HEK293 (cell line): ENCODE measurements around the gene DOCK1.

Source experiments
- CTCF ChIA-PET: fragments of 350-600 bp; formaldehyde crosslinking; extraction: SDS; loops from one replicate; lab custom pipeline; 2021; ENCODE audit warnings: antibody characterized with exemption; lab: Yijun Ruan, JAX
- POLR2A ChIA-PET: fragments of 300-600 bp; formaldehyde crosslinking; extraction: SDS; loops from one replicate; lab custom pipeline; 2020; ENCODE audit warnings: antibody characterized with exemption, inconsistent platforms; lab: Yijun Ruan, JAX
- H3K27ac ChIP-seq: fragments of 200-500 bp; sonication (Bioruptor generic); 2 replicates; pipeline ENCODE4 v1.5.1; 2014; ENCODE audit warnings: low read depth, low read length, control low read depth, inconsistent platforms; ENCODE audit errors: extremely low read depth
- H3K36me3 ChIP-seq, 2 experiments: fragments of 200-500 bp in 1 of 2; sonication (Bioruptor generic) in 1 of 2; 1 replicate in 1 of 2; 2 replicates in 1 of 2; pipeline ENCODE4 v1.5.1; 2014 to 2017; ENCODE audit warnings: inconsistent platforms in 2 of 2, low read length in 2 of 2; ENCODE audit not compliant: control insufficient read depth in 2 of 2, insufficient read depth in 1 of 2
- H3K4me1 ChIP-seq: fragments of 200-500 bp; sonication (Bioruptor generic); 2 replicates; pipeline ENCODE4 v1.5.1; 2014; ENCODE audit warnings: mild to moderate bottlenecking, low read length, inconsistent platforms; ENCODE audit not compliant: control insufficient read depth, insufficient read depth
- H3K4me3 ChIP-seq: 2 replicates; pipeline ENCODE4 v1.5.1; 2011; ENCODE audit warnings: low read depth, mild to moderate bottlenecking, control low read depth, low read length, moderate library complexity
- H3K9me3 ChIP-seq: fragments of 200-500 bp; sonication (Bioruptor generic); 2 replicates; pipeline ENCODE4 v1.5.1; 2014; ENCODE audit warnings: low read depth, low read length, inconsistent platforms; ENCODE audit not compliant: control insufficient read depth, insufficient read depth
- GFI1B ChIP-seq: fragments of 450-650 bp; formaldehyde crosslinking; IDR thresholded peaks from 2 replicates; pipeline ENCODE4 v1.5.1; 2016; ENCODE audit warnings: missing biosample characterization, missing genetic modification characterization
- GLIS2 ChIP-seq: fragments of 450-650 bp; formaldehyde crosslinking; IDR thresholded peaks from 2 replicates; pipeline ENCODE4 v1.5.1; 2016; ENCODE audit warnings: missing biosample characterization, missing genetic modification characterization
- KLF10 ChIP-seq: fragments of 450-650 bp; IDR thresholded peaks from 2 replicates; pipeline ENCODE4 v1.5.1; 2018; ENCODE audit warnings: missing biosample characterization, mild to moderate bottlenecking, missing genetic modification characterization
- YY2 ChIP-seq: fragments of 450-650 bp; formaldehyde crosslinking; IDR thresholded peaks from 2 replicates; pipeline ENCODE4 v1.5.1; 2016; ENCODE audit warnings: missing biosample characterization, missing genetic modification characterization
- ZNF138 ChIP-seq: fragments of 450-650 bp; formaldehyde crosslinking; IDR thresholded peaks from 2 replicates; pipeline ENCODE4 v1.5.1; 2016; ENCODE audit warnings: missing biosample characterization, missing genetic modification characterization, borderline replicate concordance
- ZNF157 ChIP-seq: fragments of 450-650 bp; formaldehyde crosslinking; IDR thresholded peaks from 2 replicates; pipeline ENCODE4 v1.5.1; 2016; ENCODE audit warnings: missing biosample characterization, missing genetic modification characterization
- ZNF16 ChIP-seq: fragments of 450-650 bp; formaldehyde crosslinking; IDR thresholded peaks from 2 replicates; pipeline ENCODE4 v1.5.1; 2016; ENCODE audit warnings: low read depth, missing biosample characterization, missing genetic modification characterization
- ZNF174 ChIP-seq: fragments of 450-650 bp; formaldehyde crosslinking; IDR thresholded peaks from 2 replicates; pipeline ENCODE4 v1.5.0; 2017; ENCODE audit warnings: missing biosample characterization, mild to moderate bottlenecking, missing genetic modification characterization
- ZNF211 ChIP-seq: fragments of 450-650 bp; formaldehyde crosslinking; IDR thresholded peaks from 2 replicates; pipeline ENCODE4 v1.5.1; 2016; ENCODE audit warnings: low read depth, missing biosample characterization, missing genetic modification characterization
- ZNF248 ChIP-seq: fragments of 450-650 bp; formaldehyde crosslinking; IDR thresholded peaks from 2 replicates; pipeline ENCODE4 v1.5.1; 2017; ENCODE audit warnings: missing biosample characterization, missing genetic modification characterization
- ZNF266 ChIP-seq: fragments of 450-650 bp; formaldehyde crosslinking; IDR thresholded peaks from 2 replicates; pipeline ENCODE4 v1.5.1; 2016; ENCODE audit warnings: missing biosample characterization, missing genetic modification characterization, low read depth
- ZNF558 ChIP-seq: fragments of 450-650 bp; formaldehyde crosslinking; IDR thresholded peaks from 2 replicates; pipeline ENCODE4 v1.5.1; 2016; ENCODE audit warnings: missing biosample characterization, missing genetic modification characterization
- ZNF571 ChIP-seq: fragments of 450-650 bp; formaldehyde crosslinking; IDR thresholded peaks from 2 replicates; pipeline ENCODE4 v1.5.0; 2017; ENCODE audit warnings: missing biosample characterization, missing genetic modification characterization
- ZNF701 ChIP-seq: fragments of 450-650 bp; formaldehyde crosslinking; IDR thresholded peaks from 2 replicates; pipeline ENCODE4 v1.5.1; 2016; ENCODE audit warnings: missing biosample characterization, missing genetic modification characterization
- ZNF785 ChIP-seq: fragments of 450-650 bp; formaldehyde crosslinking; IDR thresholded peaks from 2 replicates; pipeline ENCODE4 v1.5.1; 2016; ENCODE audit warnings: missing biosample characterization, missing genetic modification characterization
- TF ChIP-seq, protein P1 (sequence below): fragments of 450-650 bp; formaldehyde crosslinking; IDR thresholded peaks from 2 replicates; pipeline ENCODE4 v1.5.1; 2017; ENCODE audit warnings: missing biosample characterization, missing genetic modification characterization
- TF ChIP-seq, protein P2 (sequence below): fragments of 450-650 bp; IDR thresholded peaks from 2 replicates; pipeline ENCODE4 v1.5.1; 2018; ENCODE audit warnings: missing biosample characterization, mild to moderate bottlenecking, missing genetic modification characterization

Gene DOCK1

GRCh38 chr10:126908225-126908624, 3.0 kb downstream of the DOCK1 start:
- TF ChIP-seq ZNF785: no peak
- no peak for TF ChIP-seq ZNF558 (tag by site-specific recombination)
- TF ChIP-seq ZNF248 (tag by site-specific recombination): no peak
- no peak for TF ChIP-seq ZNF266 (tag by site-specific recombination)
- no peak for TF ChIP-seq ZNF571 (tag by site-specific recombination)
- TF ChIP-seq, protein P1, sequence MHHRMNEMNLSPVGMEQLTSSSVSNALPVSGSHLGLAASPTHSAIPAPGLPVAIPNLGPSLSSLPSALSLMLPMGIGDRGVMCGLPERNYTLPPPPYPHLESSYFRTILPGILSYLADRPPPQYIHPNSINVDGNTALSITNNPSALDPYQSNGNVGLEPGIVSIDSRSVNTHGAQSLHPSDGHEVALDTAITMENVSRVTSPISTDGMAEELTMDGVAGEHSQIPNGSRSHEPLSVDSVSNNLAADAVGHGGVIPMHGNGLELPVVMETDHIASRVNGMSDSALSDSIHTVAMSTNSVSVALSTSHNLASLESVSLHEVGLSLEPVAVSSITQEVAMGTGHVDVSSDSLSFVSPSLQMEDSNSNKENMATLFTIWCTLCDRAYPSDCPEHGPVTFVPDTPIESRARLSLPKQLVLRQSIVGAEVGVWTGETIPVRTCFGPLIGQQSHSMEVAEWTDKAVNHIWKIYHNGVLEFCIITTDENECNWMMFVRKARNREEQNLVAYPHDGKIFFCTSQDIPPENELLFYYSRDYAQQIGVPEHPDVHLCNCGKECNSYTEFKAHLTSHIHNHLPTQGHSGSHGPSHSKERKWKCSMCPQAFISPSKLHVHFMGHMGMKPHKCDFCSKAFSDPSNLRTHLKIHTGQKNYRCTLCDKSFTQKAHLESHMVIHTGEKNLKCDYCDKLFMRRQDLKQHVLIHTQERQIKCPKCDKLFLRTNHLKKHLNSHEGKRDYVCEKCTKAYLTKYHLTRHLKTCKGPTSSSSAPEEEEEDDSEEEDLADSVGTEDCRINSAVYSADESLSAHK (tag by site-specific recombination): no peak
- Histone ChIP-seq H3K27ac (no peak overlapping the region), H3K9me3 (no peaks in the 10 kb centered on the region), H3K4me3 (no peak overlapping the region), H3K36me3 (peaks cover 0 to 5% of the 10 kb centered on the region in 2 experiments; a peak in 1 of 3 replicates), H3K4me1 (peaks cover 4% of the 10 kb centered on the region; the same call in 1 of the 2 replicates)
- POLR2A ChIA-PET: no interaction called here
- CTCF ChIA-PET: interaction anchor here (0.8 kb wide), 1 partner anchor 37 kb away, joined by 3 read pairs; no protein-coding TSS in a partner anchor

GRCh38 chr10:126908729-126909128, 3.5 kb downstream of the DOCK1 start:
- H3K9me3 ChIP-seq: no peaks in the 10 kb centered on the region
- no peak for TF ChIP-seq ZNF211 (tag by site-specific recombination)
- TF ChIP-seq ZNF701 (tag by site-specific recombination): no peak
- TF ChIP-seq, all 188 proteins: peak for 0
- Histone ChIP-seq H3K36me3 (peaks cover 0 to 2% of the 10 kb centered on the region in 2 experiments; a peak in 1 of 3 replicates), H3K4me1 (peaks cover 4% of the 10 kb centered on the region; the same call in 1 of the 2 replicates), H3K27ac (no peak overlapping the region), H3K4me3 (no peak overlapping the region)
- CTCF ChIA-PET: interaction anchor here (0.8 kb wide), 1 partner anchor 37 kb away, joined by 3 read pairs; no protein-coding TSS in a partner anchor
- POLR2A ChIA-PET: no interaction called here

- no peaks in the 10 kb centered on the region for H3K9me3 ChIP-seq
- CTCF ChIA-PET: no interaction called here
- no peak overlapping the region for H3K27ac ChIP-seq
- H3K4me1 ChIP-seq: peaks cover 4% of the 10 kb centered on the region; the same call in 1 of the 2 replicates
- no peak overlapping the region for H3K4me3 ChIP-seq
- TF ChIP-seq GFI1B (tag by site-specific recombination) (no peak), ZNF701 (tag by site-specific recombination) (no peak), ZNF157 (tag by site-specific recombination) (no peak), KLF10 (no peak), ZNF16 (no peak), YY2 (tag by site-specific recombination) (no peak), GLIS2 (no peak), ZNF174 (no peak), ZNF138 (no peak)
- TF ChIP-seq, protein P2, sequence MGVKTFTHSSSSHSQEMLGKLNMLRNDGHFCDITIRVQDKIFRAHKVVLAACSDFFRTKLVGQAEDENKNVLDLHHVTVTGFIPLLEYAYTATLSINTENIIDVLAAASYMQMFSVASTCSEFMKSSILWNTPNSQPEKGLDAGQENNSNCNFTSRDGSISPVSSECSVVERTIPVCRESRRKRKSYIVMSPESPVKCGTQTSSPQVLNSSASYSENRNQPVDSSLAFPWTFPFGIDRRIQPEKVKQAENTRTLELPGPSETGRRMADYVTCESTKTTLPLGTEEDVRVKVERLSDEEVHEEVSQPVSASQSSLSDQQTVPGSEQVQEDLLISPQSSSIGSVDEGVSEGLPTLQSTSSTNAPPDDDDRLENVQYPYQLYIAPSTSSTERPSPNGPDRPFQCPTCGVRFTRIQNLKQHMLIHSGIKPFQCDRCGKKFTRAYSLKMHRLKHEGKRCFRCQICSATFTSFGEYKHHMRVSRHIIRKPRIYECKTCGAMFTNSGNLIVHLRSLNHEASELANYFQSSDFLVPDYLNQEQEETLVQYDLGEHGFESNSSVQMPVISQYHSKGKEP (tag by site-specific recombination): no peak
- POLR2A ChIA-PET: no interaction called here
- no peaks in the 10 kb centered on the region for H3K36me3 ChIP-seq
Observed at GRCh38 chr10:126909147-126909546, 3.9 kb downstream of the DOCK1 start.
